HG02981 (cell line): Measurements from ENCODE around the gene CD7.
"Not testable (repeated sequence)": the region's sequence is repeated elsewhere in the genome, so short reads cannot be mapped to it uniquely, and the experiment has no call there.

Experiments used
- ATAC-seq: cut with Tn5 transposase; IDR thresholded peaks from one replicate; pipeline ENCODE4 v1.9.1; 2021; ENCODE audit warnings: mild to moderate bottlenecking, moderate library complexity; ENCODE audit not compliant: unreplicated experiment

The CD7 gene

DNA sequence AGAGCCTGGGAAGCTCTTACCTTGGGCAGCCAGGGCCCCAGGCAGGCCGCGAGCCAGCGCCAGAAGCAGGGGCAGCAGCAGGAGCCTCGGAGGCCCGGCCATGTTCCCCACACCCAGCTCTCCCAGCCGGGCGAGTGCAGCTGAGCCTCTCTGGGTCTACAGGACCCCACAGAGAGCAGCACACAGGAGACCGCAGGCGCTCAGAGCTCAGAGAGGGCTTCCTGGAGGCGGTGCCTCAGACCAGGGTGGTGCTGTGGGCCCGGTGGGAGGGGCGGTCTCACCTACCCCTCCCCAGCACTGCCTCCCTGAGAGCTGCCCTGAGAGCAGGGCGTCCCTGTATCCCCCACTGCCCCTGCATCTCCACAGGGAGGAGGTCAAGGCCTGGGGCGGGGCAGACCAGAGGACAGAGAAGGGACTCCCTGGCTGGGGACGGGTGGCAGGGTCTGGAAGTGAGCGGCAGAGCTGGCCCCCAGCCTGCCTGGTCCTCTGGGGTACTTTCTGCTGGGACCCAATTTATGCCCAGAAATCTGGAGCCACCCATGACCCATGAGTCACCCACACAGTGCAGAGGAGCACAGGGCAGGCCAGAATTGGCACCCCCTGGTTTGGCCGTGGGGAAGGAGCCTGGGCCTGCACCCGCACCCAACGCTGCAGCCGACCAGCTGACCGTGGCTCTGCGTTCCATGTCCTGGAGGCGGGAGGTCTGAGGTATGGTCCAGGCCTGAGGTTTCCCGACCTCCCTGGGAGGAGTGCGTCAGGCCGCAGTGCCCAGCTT is at the start of gene CD7:
Gene CD7 (minus strand): TSS at position 215 of the 775 bp plus-strand sequence. CDS start 113 bp downstream, at position 102.
- no peak for ATAC-seq

GRCh38 chr17:82366749-82367148 is 49.3 kb upstream of the CD7 start:
- no peak for ATAC-seq

GRCh38 chr17:82365606-82366295 is 48.3 kb upstream of the CD7 start:
- ATAC-seq = no peak

- no peak for ATAC-seq
These were observed 44.7 kb upstream of the CD7 start for GRCh38 chr17:82361885-82362633.

GRCh38 chr17:82359451-82360074 is 42.2 kb upstream of the CD7 start:
- not testable (repeated sequence) for ATAC-seq

DNA sequence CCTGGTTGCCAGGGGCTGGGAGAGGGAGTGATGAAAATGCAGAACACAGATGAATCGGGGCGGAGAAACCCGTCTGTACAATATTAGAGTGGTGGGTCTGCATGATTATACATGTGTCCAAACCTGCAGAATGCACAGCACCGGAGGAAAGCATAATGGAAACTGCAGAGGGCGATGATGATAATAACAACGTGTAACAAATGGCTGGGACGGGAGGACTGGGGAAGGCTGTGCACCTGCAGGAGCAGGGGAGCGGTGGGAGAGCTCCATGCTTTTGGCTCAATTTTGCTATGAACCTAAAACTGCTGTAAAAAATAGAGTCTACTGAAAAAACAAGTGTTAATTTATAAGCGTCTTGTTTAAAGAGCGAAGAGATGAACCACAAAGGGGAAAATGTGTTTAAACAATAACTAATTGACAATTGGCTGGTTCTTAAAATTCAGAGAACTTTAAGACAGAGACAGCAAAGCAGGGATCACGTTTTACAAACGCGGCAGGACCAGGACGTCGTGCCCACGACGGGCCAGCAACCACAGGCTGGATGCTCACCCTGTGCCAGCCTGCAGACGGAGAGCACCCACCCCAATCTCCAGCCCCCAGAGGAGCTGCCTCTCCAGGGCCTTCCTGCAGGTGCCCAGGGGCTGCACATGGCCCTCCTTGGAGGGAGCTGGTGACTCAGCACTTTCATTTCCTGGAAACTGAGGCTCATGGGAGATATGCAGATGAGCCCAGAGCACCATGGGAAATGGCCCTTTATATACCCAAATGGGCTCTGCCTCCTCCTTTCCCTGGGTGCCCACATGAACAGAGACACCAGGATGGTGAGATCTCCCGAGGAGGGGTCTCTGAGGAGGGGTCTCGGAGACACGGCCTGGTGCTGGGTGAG is 41.3 kb upstream of the CD7 start, which contains the start of gene TEX19:
Gene TEX19 (plus strand): TSS at position 783 of the 886 bp plus-strand sequence. CDS start 2,904 bp downstream, outside the sequence.
- ATAC-seq = no peak

- no peak for ATAC-seq
These were observed 40.0 kb upstream of the CD7 start for GRCh38 chr17:82357394-82357793.

GRCh38 chr17:82356845-82357355 is 39.5 kb upstream of the CD7 start:
- ATAC-seq = no peak

DNA sequence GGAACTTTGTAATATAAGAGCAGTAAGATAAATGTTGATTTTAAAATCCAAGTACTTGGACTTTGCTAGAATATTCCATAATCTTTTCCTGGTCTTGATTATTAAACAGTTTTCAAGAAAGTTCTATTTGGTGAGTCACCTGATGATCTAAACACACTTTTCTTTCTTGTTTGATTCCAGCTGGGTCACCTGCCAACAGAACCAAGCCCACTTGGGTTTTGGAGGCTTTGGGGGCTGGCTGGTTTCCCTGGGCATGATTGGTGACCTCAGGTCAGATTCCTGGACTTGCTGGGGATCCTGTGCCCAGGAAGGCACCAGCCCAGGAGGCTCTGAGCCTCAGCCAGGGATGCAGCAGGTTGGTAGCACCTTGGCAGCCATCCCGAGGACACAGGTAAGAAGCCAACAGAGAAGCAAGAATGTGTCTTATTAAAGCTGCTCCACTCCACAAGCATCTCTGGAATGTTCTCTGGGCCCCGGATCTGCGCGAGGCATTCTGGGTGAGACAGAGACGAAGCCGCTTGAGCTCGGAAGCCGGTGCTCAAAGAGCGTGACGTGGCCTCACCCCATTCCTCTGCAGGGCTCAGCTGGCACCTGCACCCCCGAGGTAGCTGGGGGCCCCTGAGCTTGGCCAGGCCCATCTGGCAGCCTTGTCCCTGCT is 38.5 kb upstream of the CD7 start:
- no peak for ATAC-seq

DNA sequence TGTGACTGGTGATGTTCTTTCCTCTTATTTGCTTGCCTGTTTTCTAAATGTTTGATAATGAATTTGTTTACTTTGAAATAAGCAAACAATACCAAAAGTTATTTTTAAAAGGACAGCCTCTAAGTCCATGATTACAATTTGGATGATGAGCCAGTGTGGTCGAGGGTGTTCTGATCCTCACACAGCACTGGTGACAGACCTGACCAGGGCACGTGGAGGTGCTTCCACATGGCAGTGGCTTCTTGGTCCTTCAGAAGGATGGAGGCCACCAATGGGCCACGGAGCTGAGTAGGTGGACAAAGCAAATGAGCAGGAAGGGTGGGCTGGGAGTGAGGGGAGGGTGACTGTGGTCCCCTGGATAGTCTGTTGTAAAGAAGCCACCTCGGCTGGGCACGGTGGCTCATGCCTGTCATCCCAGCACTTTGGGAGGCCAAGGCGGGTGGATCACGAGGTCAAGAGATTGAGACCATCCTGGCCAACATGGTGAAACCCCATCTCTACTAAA is 37.4 kb upstream of the CD7 start:
- ATAC-seq = no peak

- no peak for ATAC-seq
These were observed 36.1 kb upstream of the CD7 start for GRCh38 chr17:82353484-82353883.

- peak; percentile 52 for ATAC-seq
These were observed 34.5 kb upstream of the CD7 start for GRCh38 chr17:82351713-82352488.

DNA sequence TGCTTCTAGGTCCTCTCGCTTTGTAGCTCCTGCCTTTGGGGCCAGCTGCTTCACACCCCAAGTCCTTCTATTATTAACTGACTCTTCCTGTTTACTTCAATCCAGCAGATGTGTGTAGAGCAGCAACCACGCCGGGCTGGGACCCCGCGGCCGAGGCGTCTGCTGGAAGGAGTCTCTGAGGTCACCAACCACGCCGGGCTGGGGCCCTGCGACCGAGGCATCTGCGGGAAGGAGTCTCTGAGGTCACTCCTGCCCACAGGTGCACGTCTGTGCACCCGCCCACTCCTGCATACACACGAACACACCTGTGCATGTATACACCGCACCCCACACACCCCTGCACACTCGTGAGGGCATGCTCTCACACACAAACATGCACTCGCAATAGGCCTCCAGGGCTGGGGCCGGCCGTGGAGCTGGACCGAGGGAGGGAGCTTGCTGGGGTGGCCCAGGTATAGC is 33.9 kb upstream of the CD7 start:
- peak; percentile 40 for ATAC-seq

DNA sequence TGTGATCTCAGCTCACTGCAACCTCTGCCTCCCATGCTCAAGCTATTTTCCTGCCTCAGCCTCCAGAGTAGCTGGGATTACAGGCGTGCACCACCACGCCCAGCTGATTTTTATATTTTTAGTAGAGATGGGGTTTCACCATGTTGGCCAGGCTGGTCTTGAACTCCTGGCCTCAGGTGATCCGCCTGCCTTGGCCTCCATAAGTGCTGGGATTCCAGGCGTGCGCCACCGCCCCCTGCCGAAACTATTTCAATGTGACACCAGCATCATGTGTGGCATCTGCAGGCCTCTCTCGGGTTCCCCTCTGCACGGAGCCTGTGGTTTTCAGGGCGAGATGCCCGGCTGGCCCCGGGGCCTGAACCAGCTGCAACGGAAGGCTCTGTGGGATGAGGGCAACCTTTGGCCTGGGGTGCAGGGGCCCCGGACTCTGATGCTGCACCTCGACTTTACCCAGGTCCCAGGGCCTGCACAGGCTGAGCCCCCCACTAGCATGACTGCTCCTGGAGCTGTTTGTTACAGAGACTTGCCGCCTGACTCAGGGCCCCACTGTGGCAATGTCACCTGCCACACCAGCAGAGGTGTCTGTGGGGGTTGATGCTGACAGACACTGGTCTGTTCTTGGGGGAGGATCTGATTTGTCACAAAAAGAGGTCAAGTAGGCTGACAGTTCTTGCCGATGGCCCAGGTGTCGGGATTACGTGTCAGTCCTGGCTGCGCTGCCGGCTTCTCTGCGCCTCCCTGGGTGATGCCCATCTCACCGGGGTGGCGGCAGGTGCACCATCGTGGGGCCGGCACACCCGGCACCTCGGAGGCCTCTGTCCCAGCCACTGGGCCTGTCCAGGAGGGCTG is 33.0 kb upstream of the CD7 start:
- ATAC-seq = no peak

DNA sequence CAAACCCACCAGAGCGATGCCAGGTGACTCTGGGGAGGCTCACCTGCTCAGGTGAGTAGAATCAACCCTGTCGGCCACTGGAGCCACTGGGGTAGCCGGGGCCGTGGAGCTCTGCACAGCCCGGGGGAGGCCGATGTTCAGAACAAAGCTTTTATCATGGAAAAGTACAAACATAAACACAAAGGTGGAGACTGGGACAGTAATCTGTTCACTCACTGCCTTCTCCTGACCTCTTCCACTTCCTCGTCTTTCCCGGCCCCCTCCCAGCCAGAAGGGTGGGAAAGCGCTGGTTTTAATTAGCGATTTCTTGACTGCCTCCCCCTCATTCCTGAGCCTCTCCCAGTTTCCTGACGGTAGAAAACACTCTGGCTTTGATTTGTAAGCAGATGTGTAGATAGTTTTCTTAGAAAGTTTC is 31.9 kb upstream of the CD7 start:
- ATAC-seq = no peak

GRCh38 chr17:82348866-82349265 is 31.5 kb upstream of the CD7 start:
- ATAC-seq = no peak

DNA sequence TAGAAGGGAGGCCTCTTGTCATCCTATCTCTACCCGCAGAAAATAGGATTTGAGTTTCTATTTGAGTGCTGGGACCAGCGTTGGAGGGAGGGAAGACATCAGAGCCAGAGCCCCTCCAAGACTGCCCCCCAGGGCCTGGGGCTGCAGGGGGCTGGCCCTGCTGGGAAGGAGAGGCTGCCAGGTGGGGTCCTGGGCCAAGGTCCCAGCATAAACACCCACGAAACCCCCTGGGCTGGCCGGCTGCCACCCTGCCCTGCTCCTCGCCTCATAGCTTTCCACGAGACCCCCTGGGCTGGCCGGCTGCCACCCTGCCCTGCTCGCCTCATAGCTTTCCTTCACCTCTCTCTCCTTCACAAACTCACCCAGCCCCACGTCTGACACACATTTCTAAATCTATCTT is 31.0 kb upstream of the CD7 start:
- ATAC-seq = no peak
